Measurements from ENCODE around the gene NATD1.

The NATD1 gene

DNA sequence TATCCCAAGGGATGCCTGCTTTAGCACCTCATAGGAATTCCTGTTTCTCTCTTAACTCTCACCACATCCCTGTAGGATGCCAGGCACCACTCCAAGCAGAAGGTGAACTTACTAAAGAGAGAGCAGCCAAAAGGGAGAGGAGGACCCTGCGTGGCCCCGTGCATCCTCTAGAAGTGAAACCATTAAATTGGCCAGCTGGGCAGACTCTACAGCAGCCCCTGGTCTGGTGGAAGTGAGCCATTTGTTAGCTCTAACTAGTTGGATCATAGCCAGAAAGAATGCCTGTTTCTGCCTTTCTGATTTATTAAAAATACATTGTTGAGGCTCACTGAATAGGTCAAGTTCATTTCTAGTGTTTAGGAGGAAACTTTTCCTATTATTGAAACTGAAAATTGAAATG lies 61.5 kb downstream of the NATD1 start:
- TF ChIP-seq, protein P1, sequence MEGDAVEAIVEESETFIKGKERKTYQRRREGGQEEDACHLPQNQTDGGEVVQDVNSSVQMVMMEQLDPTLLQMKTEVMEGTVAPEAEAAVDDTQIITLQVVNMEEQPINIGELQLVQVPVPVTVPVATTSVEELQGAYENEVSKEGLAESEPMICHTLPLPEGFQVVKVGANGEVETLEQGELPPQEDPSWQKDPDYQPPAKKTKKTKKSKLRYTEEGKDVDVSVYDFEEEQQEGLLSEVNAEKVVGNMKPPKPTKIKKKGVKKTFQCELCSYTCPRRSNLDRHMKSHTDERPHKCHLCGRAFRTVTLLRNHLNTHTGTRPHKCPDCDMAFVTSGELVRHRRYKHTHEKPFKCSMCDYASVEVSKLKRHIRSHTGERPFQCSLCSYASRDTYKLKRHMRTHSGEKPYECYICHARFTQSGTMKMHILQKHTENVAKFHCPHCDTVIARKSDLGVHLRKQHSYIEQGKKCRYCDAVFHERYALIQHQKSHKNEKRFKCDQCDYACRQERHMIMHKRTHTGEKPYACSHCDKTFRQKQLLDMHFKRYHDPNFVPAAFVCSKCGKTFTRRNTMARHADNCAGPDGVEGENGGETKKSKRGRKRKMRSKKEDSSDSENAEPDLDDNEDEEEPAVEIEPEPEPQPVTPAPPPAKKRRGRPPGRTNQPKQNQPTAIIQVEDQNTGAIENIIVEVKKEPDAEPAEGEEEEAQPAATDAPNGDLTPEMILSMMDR (IDR thresholded peaks at IDR 0.05; ENCODE audit: insufficient read depth, low read depth, low read length, missing control alignments), result no peak
- H3K4me3 ChIP-seq (ENCODE audit: low read depth, low read length), result no peak overlapping the region
- no peak for DNase-seq (ENCODE audit: low read depth)

DNA sequence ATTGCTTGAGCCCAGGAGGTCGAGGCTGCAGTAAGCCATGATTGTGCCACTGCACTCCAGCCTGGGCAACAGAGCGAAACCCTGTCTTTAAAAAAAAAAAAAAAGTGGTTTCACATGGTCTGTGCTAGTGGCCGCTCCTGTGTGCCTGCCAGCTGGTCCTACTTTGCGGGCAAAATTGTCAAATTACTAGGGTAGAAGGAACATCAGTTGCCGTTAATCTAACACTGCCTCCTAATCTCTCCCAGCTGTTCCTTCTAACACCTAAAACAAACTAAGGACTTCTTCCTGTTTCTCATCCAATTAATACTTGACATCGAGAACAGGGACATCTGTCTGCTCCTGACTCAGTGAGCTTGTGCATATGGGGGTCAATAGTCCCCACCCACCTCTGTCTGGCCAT lies 63.1 kb downstream of the NATD1 start:
- TF ChIP-seq, protein P1 (IDR thresholded peaks at IDR 0.05; ENCODE audit: insufficient read depth, low read depth, low read length, missing control alignments), result no peak
- no peak overlapping the region for H3K4me3 ChIP-seq (ENCODE audit: low read depth, low read length)
- no peak for DNase-seq (ENCODE audit: low read depth)

GRCh38 chr17:21189361-21189760 lies 63.8 kb downstream of the NATD1 start:
- TF ChIP-seq, protein P1 (IDR thresholded peaks at IDR 0.05; ENCODE audit: insufficient read depth, low read depth, low read length, missing control alignments), result no peak
- DNase-seq (ENCODE audit: low read depth), result no peak
- H3K4me3 ChIP-seq (ENCODE audit: low read depth, low read length), result no peak overlapping the region

Data from GM12865 (cell line).